Neural progenitor cell (in vitro differentiated cells): ENCODE data around the gene NEDD4L. TPM values are rescaled to one million over a fixed set of nuclear protein-coding genes. Genes with fewer than 3 reads are reported as not detected.

ENCODE experiments used
- DNase-seq: peaks from one replicate; pipeline ENCODE4 v3.0.0-alpha.2; 2016; ENCODE audit warnings: low spot score
- H2AFZ ChIP-seq: fragments of 200-600 bp; sonication (generic); replicated peaks from 2 replicates; pipeline ENCODE4 v1.6.1; 2016; ENCODE audit warnings: antibody characterized with exemption
- H3F3A ChIP-seq: fragments of 200-600 bp; sonication (generic); 2 replicates; pipeline ENCODE4 v1.6.1; 2016; ENCODE audit warnings: antibody characterized with exemption, low read depth
- H3K27ac ChIP-seq: fragments of 200-600 bp; sonication (generic); 2 replicates; pipeline ENCODE4 v1.5.1; 2016; ENCODE audit warnings: mild to moderate bottlenecking
- H3K27me3 ChIP-seq: fragments of 200-600 bp; sonication (generic); 2 replicates; pipeline ENCODE4 v1.6.1; 2016; ENCODE audit warnings: mild to moderate bottlenecking, moderate library complexity
- H3K36me3 ChIP-seq: fragments of 200-600 bp; sonication (generic); 2 replicates; pipeline ENCODE4 v1.5.1; 2016
- H3K4me1 ChIP-seq: fragments of 200-600 bp; sonication (generic); 2 replicates; pipeline ENCODE4 v1.6.1; 2016; ENCODE audit warnings: mixed run types
- H3K4me2 ChIP-seq: fragments of 200-600 bp; sonication (generic); 2 replicates; pipeline ENCODE4 v1.6.1; 2016
- H3K4me3 ChIP-seq: fragments of 200-600 bp; sonication (generic); 2 replicates; pipeline ENCODE4 v1.5.1; 2016
- H3K79me2 ChIP-seq: fragments of 200-600 bp; sonication (generic); 2 replicates; pipeline ENCODE4 v1.6.1; 2016; ENCODE audit warnings: low read depth
- H3K9ac ChIP-seq: fragments of 200-600 bp; sonication (generic); 2 replicates; pipeline ENCODE4 v1.6.1; 2016
- H3K9me3 ChIP-seq: fragments of 200-600 bp; sonication (generic); 2 replicates; pipeline ENCODE4 v1.5.1; 2016; ENCODE audit warnings: low read depth
- H4K20me1 ChIP-seq: fragments of 200-600 bp; sonication (generic); 2 replicates; pipeline ENCODE4 v1.6.1; 2016; ENCODE audit warnings: low read depth
- H3K27ac Mint-ChIP-seq: 3 replicates; pipeline ENCODE4 v1.8.0; 2021; ENCODE audit warnings: mixed read lengths
- H3K27me3 Mint-ChIP-seq: 2 replicates; pipeline ENCODE4 v1.8.0; 2022; ENCODE audit warnings: low read depth, mild to moderate bottlenecking, inconsistent platforms, moderate library complexity, mixed read lengths; ENCODE audit not compliant: insufficient read depth
- H3K36me3 Mint-ChIP-seq: 3 replicates; pipeline ENCODE4 v1.8.0; 2021; ENCODE audit warnings: mixed read lengths
- H3K4me1 Mint-ChIP-seq: 3 replicates; pipeline ENCODE4 v1.8.0; 2021; ENCODE audit warnings: mixed read lengths
- H3K4me3 Mint-ChIP-seq: 3 replicates; pipeline ENCODE4 v1.8.0; 2021; ENCODE audit warnings: mild to moderate bottlenecking, moderate library complexity, mixed read lengths
- H3K9me3 Mint-ChIP-seq: 3 replicates; pipeline ENCODE4 v1.8.0; 2020; ENCODE audit warnings: mixed read lengths
- EZH2 ChIP-seq: fragments of 200-600 bp; sonication (generic); IDR thresholded peaks from 2 replicates; pipeline ENCODE4 v1.6.1; 2017; ENCODE audit warnings: antibody characterized with exemption, mild to moderate bottlenecking, moderate library complexity
- EZH2phosphoT487 ChIP-seq: fragments of 200-600 bp; sonication (generic); IDR thresholded peaks from 2 replicates; pipeline ENCODE4 v1.6.1; 2017; ENCODE audit warnings: antibody characterized with exemption
- total RNA-seq: library from RNA; depleted of rRNA; stranded (reverse); fragments of >200 nt; gene quantifications from 2 replicates; pipeline ENCODE4 v1.2.3, GENCODE V29; 2015; ENCODE audit warnings: low replicate concordance
- TF ChIP-seq, protein P1 (sequence below): fragments of 200-600 bp; sonication (generic); IDR thresholded peaks from 2 replicates; pipeline ENCODE4 v1.5.1; 2017; ENCODE audit warnings: antibody characterized with exemption, mild to moderate bottlenecking

The NEDD4L gene
- total RNA-seq, 1 donor from 2014 or later, result 55.5 TPM

- no peak for DNase-seq
- no peaks in the 10 kb centered on the region for H3K27me3 Mint-ChIP-seq
- no peak overlapping the region for H3K9ac ChIP-seq
- H3K79me2 ChIP-seq, result peaks cover 9% of the 10 kb centered on the region
- TF ChIP-seq EZH2phosphoT487 (no peak), EZH2 (no peak)
- TF ChIP-seq, protein P1, sequence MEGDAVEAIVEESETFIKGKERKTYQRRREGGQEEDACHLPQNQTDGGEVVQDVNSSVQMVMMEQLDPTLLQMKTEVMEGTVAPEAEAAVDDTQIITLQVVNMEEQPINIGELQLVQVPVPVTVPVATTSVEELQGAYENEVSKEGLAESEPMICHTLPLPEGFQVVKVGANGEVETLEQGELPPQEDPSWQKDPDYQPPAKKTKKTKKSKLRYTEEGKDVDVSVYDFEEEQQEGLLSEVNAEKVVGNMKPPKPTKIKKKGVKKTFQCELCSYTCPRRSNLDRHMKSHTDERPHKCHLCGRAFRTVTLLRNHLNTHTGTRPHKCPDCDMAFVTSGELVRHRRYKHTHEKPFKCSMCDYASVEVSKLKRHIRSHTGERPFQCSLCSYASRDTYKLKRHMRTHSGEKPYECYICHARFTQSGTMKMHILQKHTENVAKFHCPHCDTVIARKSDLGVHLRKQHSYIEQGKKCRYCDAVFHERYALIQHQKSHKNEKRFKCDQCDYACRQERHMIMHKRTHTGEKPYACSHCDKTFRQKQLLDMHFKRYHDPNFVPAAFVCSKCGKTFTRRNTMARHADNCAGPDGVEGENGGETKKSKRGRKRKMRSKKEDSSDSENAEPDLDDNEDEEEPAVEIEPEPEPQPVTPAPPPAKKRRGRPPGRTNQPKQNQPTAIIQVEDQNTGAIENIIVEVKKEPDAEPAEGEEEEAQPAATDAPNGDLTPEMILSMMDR, result no peak
- no peaks in the 10 kb centered on the region for H3K9me3 Mint-ChIP-seq
- H3K27ac ChIP-seq, result no peak overlapping the region
- peaks cover 5% of the 10 kb centered on the region for H3F3A ChIP-seq
- H3K36me3 Mint-ChIP-seq, result no peaks in the 10 kb centered on the region
- peaks cover 3% of the 10 kb centered on the region for H4K20me1 ChIP-seq
- H3K4me2 ChIP-seq, result no peak overlapping the region
- no peaks in the 10 kb centered on the region for H3K27me3 ChIP-seq
- H3K9me3 ChIP-seq, result no peaks in the 10 kb centered on the region
- H3K4me1 Mint-ChIP-seq, result peaks cover 14% of the 10 kb centered on the region
- no peak overlapping the region for H2AFZ ChIP-seq
- no peak overlapping the region for H3K4me3 Mint-ChIP-seq
- no peak overlapping the region for H3K4me3 ChIP-seq
- H3K36me3 ChIP-seq, result no peaks in the 10 kb centered on the region
- H3K27ac Mint-ChIP-seq, result no peak overlapping the region
- peaks cover 16% of the 10 kb centered on the region for H3K4me1 ChIP-seq
Observed at GRCh38 chr18:58213440-58213839, 169.4 kb downstream of the NEDD4L start.

DNA sequence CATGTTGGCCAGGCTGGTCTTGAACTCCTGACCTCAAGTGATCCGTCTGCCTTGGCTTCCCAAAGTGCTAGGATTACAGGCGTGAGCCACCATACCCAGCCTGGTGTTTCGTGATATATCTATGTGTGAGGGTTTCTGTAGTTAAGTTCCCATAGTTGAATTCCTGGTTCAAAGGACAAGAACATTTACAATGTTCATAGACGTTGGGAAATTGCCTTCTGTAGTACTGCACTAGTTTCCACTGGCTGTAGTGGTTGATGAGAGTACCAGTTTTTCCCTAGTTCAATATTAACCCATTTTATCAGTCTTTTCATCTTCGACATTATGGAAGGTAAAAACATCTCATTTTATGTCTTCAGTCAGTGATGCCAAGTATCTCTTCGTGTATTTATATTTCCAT lies 171.0 kb downstream of the NEDD4L start:
- Histone ChIP-seq H3K27ac (no peak overlapping the region), H3K9me3 (no peaks in the 10 kb centered on the region), H3K27me3 (no peaks in the 10 kb centered on the region), H3K4me2 (no peak overlapping the region), H4K20me1 (no peaks in the 10 kb centered on the region), H2AFZ (no peak overlapping the region), H3K36me3 (no peaks in the 10 kb centered on the region), H3K79me2 (peaks cover 9% of the 10 kb centered on the region), H3K9ac (no peak overlapping the region), H3K4me1 (peaks cover 14% of the 10 kb centered on the region), H3F3A (no peaks in the 10 kb centered on the region), H3K4me3 (no peak overlapping the region)
- Mint-ChIP-seq H3K4me3 (no peak overlapping the region), H3K9me3 (no peaks in the 10 kb centered on the region), H3K27ac (no peak overlapping the region), H3K27me3 (no peaks in the 10 kb centered on the region), H3K4me1 (peaks cover 6% of the 10 kb centered on the region), H3K36me3 (no peaks in the 10 kb centered on the region)
- DNase-seq, result no peak
- TF ChIP-seq EZH2phosphoT487, result no peak
- no peak for TF ChIP-seq EZH2
- TF ChIP-seq, protein P1, result no peak

GRCh38 chr18:58216071-58216481 lies 172.1 kb downstream of the NEDD4L start:
- peaks cover 9% of the 10 kb centered on the region for H3K79me2 ChIP-seq
- H3K36me3 ChIP-seq, result no peaks in the 10 kb centered on the region
- H3K36me3 Mint-ChIP-seq, result no peaks in the 10 kb centered on the region
- no peak overlapping the region for H3K27ac Mint-ChIP-seq
- H3K9ac ChIP-seq, result no peak overlapping the region
- H3K4me3 Mint-ChIP-seq, result no peak overlapping the region
- H3F3A ChIP-seq, result no peaks in the 10 kb centered on the region
- no peaks in the 10 kb centered on the region for H4K20me1 ChIP-seq
- H3K27me3 Mint-ChIP-seq, result no peaks in the 10 kb centered on the region
- no peak overlapping the region for H3K4me3 ChIP-seq
- no peaks in the 10 kb centered on the region for H3K9me3 ChIP-seq
- DNase-seq, result no peak
- H3K4me2 ChIP-seq, result no peak overlapping the region
- peaks cover 6% of the 10 kb centered on the region for H3K4me1 Mint-ChIP-seq
- no peaks in the 10 kb centered on the region for H3K27me3 ChIP-seq
- H3K4me1 ChIP-seq, result peaks cover 9% of the 10 kb centered on the region
- H3K9me3 Mint-ChIP-seq, result no peaks in the 10 kb centered on the region
- no peak for TF ChIP-seq EZH2
- no peak for TF ChIP-seq EZH2phosphoT487
- TF ChIP-seq, protein P1, result no peak
- no peak overlapping the region for H2AFZ ChIP-seq
- no peak overlapping the region for H3K27ac ChIP-seq
